Renal pelvis (tissue), 4 donors: ENCODE measurements around the gene DDX27. TPM values are rescaled to one million over a fixed set of nuclear protein-coding genes. Genes with fewer than 3 reads are reported as not detected.
A peak's percentile ranks its signal among the peaks of the same experiment; 100 is the strongest.
"Not testable (repeated sequence)": the region's sequence is repeated elsewhere in the genome, so short reads cannot be mapped to it uniquely, and the experiment has no call there.

Experiments
- DNase-seq: peaks from one replicate; pipeline ENCODE4 v3.0.0-alpha.2; 2013
- polyA plus RNA-seq, 3 donors: library from polyadenylated mRNA; unstranded; fragments of 120-200 nt; gene quantifications; one replicate each; pipeline ENCODE4 v1.2.1, GENCODE V29; 2013; ENCODE audit not compliant: insufficient read length in 3 of 3

Gene DDX27
- polyA plus RNA-seq, 3 donors = 47.0 to 50.5 (median 49.1) TPM

DNA sequence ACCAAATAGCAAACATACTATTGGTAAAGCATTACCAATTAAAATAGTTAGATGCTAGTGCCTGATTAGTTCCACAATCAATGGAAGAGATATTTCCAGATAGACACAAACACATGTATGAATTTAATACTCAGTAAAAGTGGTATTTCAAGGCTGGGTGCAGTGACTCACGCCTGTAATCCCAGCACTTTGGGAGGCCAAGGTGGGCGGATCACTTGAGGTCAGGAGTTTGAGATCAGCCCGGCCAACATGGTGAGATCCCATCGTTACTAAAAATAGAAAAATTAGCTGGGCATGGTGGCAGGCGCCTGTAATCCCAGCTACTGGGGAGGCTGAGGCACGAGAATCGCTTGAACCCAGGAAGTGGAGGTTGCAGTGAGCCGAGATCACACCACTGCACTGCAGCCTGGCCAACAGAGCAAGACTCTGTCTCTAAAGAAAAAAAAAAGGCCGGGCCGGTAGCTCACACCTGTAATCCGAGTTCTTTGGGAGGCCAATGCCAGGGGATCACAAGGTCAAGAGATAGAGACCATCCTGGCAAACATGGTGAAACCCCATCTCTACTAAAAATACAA is 26.2 kb upstream of the DDX27 start:
- DNase-seq = not testable (repeated sequence)

- DNase-seq = no peak
These were observed 19.4 kb upstream of the DDX27 start for GRCh38 chr20:49199729-49200293.

GRCh38 chr20:49203011-49203410 is 16.2 kb upstream of the DDX27 start:
- no peak for DNase-seq

DNA sequence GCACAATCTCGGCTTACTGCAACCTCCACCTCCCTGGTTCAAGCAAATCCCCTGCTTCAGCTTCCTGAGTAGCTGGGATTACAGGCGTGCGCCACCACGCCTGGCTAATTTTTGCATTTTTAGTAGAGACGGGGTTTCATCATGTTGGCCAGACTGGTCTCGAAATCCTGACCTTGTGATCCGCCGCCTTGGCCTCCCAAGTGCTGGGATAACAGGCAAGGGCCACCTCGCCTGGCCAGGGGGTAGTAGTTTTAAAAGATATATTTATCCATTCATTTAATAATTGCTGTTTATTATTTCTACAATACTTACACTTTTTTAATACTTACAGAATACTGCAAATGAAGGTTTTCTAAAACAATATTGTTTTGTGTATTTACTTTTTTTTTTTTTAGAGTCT is 15.5 kb upstream of the DDX27 start:
- no peak for DNase-seq

GRCh38 chr20:49207076-49207475 is 12.1 kb upstream of the DDX27 start:
- no peak for DNase-seq

DNA sequence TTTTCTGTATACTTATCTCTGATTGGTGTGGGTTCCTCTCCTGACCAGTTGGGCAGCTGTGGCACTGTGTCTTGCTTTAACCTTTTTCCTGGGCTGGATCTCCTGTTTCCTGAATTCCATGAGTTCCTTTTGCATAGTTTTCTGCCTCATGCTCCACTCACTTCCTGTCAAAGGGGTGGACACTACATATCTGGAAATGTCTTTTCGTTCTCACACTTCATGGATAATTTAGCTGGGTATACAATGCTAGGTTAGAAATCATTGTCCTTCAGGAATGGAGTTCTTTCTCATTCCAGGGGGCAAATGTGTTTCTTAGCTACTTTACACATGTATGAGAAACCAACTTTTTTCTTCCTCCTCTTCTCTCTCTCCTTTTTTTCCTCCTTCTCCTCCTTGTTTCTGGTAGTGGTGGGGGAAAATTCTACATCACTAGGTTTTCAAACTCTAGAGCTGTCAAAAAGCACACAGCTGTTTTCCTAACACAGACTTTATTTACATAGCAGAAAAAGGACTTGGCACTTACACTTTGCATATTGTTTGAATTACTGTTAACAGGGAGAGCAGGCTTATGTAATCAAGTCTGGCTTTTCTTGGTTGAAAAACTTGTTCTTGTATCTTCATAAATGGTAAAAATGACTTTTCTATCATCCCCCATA is 9.0 kb upstream of the DDX27 start:
- DNase-seq = no peak

GRCh38 chr20:49210757-49211110 is 8.5 kb upstream of the DDX27 start:
- DNase-seq = no peak

- no peak for DNase-seq
These were observed 4.6 kb upstream of the DDX27 start for GRCh38 chr20:49214571-49214970.

DNA sequence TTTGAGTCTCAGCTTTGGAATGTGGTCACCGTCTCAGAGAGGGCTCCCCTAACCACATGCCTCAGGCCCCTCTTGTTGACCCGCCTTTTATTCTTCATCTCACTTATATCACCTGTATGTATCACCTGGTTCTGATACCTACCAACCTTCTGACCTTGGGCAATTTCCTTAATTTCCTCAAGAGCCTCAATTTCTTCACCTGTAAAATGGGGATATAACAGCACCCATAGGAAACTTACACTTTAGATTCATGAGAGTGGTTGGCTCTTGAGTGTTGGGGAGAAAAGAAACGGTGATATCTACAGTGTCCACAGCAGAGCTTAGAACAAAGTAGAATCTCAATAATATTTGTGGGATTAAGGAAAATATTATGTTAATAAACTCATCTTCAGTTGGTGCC is 4.0 kb upstream of the DDX27 start:
- DNase-seq = no peak

GRCh38 chr20:49216991-49217578 is 2.1 kb upstream of the DDX27 start:
- DNase-seq = peak; percentile 94

- DNase-seq = peak; percentile 9
These were observed 501 bp upstream of the DDX27 start for GRCh38 chr20:49218739-49219090.

GRCh38 chr20:49219924-49220831 is 962 bp downstream of the DDX27 start:
- DNase-seq = no peak

GRCh38 chr20:49225896-49226295 is 6.7 kb downstream of the DDX27 start:
- no peak for DNase-seq

DNA sequence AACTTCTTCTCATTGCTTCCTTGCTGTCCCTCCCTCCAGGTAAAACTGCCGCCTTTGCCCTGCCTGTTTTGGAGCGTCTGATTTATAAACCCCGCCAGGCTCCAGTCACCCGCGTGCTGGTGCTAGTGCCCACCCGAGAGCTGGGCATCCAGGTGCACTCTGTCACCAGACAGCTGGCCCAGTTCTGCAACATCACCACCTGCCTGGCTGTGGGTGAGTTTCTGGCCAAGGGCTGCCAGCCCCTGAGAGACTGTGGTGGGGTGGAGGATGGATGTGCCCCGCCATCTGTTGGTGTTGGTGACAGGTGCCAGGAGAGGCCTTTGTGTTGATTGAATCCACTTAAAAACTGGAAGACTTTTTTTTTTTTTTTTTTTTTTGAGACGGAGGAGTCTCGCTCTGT is 9.5 kb downstream of the DDX27 start:
- DNase-seq = no peak

- DNase-seq = no peak
These were observed 10.2 kb downstream of the DDX27 start for GRCh38 chr20:49229381-49229780.

DNA sequence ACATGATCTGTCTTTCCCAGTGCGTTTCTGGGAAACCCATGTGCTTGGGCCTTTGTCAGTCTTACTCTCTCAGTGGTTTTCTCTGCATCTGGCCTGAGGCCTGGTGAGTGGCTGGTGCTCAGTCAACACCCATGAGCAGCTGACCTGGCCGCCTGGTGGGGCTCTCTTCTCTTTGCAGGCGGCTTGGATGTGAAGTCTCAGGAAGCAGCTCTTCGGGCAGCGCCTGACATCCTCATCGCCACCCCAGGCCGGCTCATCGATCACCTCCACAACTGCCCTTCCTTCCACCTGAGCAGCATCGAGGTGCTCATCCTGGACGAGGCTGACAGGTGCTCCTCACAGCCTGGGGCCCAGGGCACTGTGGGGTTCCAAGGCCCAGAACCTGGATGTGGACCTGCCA is 10.8 kb downstream of the DDX27 start:
- no peak for DNase-seq

DNA sequence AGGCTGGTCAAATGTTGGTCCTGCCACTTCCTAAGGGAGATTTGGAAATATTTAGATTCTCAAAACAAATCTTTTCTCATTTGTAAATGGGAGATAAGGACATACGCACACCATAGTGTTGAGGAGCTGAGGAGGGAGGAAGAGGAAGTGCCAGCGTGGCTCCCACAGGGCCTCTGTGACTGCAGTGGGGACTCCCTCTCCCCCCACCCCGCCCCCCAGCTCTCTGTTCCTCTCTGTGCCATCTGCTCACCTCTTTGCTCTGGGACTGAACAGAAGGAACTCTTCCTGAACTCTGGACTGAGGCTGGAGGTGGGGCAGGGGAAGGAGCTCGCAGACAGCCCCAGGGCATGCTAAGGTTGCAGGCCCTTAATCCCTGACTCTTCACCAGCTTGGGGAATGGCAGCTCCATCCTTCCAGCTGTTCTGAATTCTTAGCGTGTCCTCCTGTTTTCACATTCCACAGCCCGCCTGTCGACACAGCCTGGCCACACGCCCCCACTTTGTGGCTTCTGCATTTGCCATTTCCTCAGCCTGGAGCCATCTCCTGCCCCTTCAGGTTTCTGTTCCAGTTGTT is 11.4 kb downstream of the DDX27 start:
- DNase-seq = no peak

- no peak for DNase-seq
These were observed 12.3 kb downstream of the DDX27 start for GRCh38 chr20:49231471-49231870.

- no peak for DNase-seq
These were observed 14.0 kb downstream of the DDX27 start for GRCh38 chr20:49233226-49233625.

GRCh38 chr20:49234831-49235230 is 15.6 kb downstream of the DDX27 start:
- DNase-seq = no peak

DNA sequence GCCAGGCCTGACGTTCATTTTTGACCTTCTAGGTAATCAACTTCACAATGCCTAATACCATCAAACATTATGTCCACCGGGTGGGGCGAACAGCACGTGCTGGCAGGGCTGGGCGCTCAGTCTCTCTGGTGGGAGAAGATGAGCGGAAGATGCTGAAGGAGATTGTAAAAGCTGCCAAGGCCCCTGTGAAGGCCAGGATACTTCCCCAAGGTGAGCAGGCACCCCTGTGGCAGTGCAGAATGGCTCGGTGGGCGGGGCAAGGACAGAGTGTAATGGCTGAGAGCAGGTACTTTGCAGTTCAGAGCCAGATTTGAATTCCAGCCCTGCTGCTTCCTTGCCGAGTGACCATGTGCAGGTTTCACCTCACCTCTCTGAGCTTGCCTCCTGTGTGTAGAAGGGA is 17.1 kb downstream of the DDX27 start:
- DNase-seq = no peak

- no peak for DNase-seq
These were observed 18.3 kb downstream of the DDX27 start for GRCh38 chr20:49237531-49237930.
